BLaER1 (cell line): Measurements from ENCODE around the gene RNF169.
A peak's percentile ranks its signal among the peaks of the same experiment; 100 is the strongest.

Experiments used
- H3K27ac ChIP-seq: shearing (Covaris generic); formaldehyde crosslinking; 2 replicates; pipeline ENCODE4 v1.8.1; 2022
- H3K27me3 ChIP-seq: shearing (Covaris generic); formaldehyde crosslinking; 2 replicates; pipeline ENCODE4 v1.8.1; 2022
- H3K36me3 ChIP-seq: shearing (Covaris generic); formaldehyde crosslinking; 2 replicates; pipeline ENCODE4 v1.8.1; 2022
- H3K4me1 ChIP-seq: shearing (Covaris generic); formaldehyde crosslinking; 2 replicates; pipeline ENCODE4 v1.8.1; 2022
- H3K4me2 ChIP-seq: shearing (Covaris generic); formaldehyde crosslinking; 2 replicates; pipeline ENCODE4 v1.8.1; 2022
- H3K4me3 ChIP-seq: shearing (Covaris generic); formaldehyde crosslinking; 2 replicates; pipeline ENCODE4 v1.8.1; 2022
- H3K9ac ChIP-seq: shearing (Covaris generic); formaldehyde crosslinking; 2 replicates; pipeline ENCODE4 v1.8.1; 2022
- H3K9me3 ChIP-seq: shearing (Covaris generic); formaldehyde crosslinking; 2 replicates; pipeline ENCODE4 v1.8.1; 2022
- H4K20me1 ChIP-seq: shearing (Covaris generic); formaldehyde crosslinking; 2 replicates; pipeline ENCODE4 v1.8.1; 2022
- Cebpa-rat ChIP-seq: shearing (Covaris generic); IDR thresholded peaks from 2 replicates; pipeline ENCODE4 v1.8.1; 2022

The RNF169 gene

GRCh38 chr11:74780248-74781005 lies 31.8 kb downstream of the RNF169 start:
- Histone ChIP-seq H3K27me3 (no peaks in the 10 kb centered on the region), H3K9me3 (no peaks in the 10 kb centered on the region), H4K20me1 (peaks cover 96% of the 10 kb centered on the region), H3K36me3 (peaks cover 21% of the 10 kb centered on the region), H3K4me1 (peaks cover 32% of the 10 kb centered on the region), H3K27ac (no peak overlapping the region), H3K4me3 (no peak overlapping the region), H3K9ac (no peak overlapping the region), H3K4me2 (no peak overlapping the region)
- no peak for TF ChIP-seq Cebpa-rat

DNA sequence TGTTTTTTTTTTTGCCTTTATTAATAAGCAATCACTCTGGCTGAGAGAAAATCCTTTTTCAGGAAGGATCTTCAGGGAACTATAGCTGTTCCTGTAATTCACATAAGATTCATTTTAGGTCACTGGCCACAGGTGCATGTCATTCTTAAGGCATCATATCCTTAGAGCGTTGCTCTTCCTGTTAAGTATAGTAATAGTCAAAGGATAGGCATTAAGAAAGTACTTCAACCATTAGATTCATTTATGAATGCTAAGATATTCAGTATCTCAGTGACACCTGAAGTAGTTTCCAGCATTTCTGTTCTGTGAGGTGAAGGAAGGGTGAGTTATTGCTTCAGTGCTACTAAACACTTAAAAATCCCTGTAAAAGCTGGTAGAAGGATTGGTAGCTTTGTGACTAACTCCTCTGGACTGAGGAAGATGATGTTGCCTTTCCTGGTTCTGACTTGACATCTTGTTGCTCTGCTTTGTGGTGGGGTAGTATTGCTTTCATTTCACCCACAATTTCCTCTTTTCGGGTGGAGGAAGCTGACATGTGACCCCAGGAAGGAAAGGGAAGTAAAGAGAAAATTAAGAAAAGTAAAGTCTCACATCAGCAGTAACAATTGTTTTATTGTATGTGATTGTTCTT lies 34.7 kb downstream of the RNF169 start:
- Histone ChIP-seq H3K27ac (no peak overlapping the region), H4K20me1 (peaks cover 87% of the 10 kb centered on the region), H3K4me2 (peak overlapping the region; percentile 73), H3K27me3 (no peaks in the 10 kb centered on the region), H3K9ac (0 out of 2 replicates have a peak overlapping the region, but pooled peaks have one; percentile 20), H3K4me3 (no peak overlapping the region), H3K4me1 (peaks cover 32% of the 10 kb centered on the region), H3K9me3 (no peaks in the 10 kb centered on the region), H3K36me3 (peaks cover 15% of the 10 kb centered on the region)
- no peak for TF ChIP-seq Cebpa-rat

DNA sequence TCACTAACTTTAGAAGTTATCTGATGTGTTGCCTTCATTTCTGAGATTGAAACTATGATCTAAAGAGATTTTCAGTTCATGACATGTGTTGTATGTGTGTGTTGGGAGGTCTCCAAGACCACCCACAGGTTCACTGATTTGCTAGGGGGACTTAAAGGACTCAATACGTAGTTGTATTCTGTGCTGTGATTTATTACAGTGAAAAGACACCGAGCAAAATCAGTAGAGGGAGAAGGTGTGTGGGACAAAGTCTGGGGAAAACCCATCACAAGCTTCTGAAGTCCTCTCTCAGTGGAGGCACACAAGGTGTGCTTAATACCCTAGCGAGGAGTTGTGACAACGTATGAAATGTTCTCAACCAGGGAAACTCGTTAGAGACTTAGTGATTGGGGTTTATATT lies 35.6 kb downstream of the RNF169 start:
- H3K27ac ChIP-seq = no peak overlapping the region
- peaks cover 78% of the 10 kb centered on the region for H4K20me1 ChIP-seq
- no peak overlapping the region for H3K4me3 ChIP-seq
- H3K36me3 ChIP-seq = peaks cover 19% of the 10 kb centered on the region
- TF ChIP-seq Cebpa-rat = no peak
- H3K9ac ChIP-seq = no peak overlapping the region
- peaks cover 32% of the 10 kb centered on the region for H3K4me1 ChIP-seq
- 0 out of 2 replicates have a peak, but pooled peaks cover 3% of the 10 kb centered on the region for H3K9me3 ChIP-seq
- no peaks in the 10 kb centered on the region for H3K27me3 ChIP-seq
- no peak overlapping the region for H3K4me2 ChIP-seq

GRCh38 chr11:74784726-74785125 lies 36.1 kb downstream of the RNF169 start:
- Histone ChIP-seq H3K36me3 (peaks cover 24% of the 10 kb centered on the region), H3K9me3 (peaks cover 7% of the 10 kb centered on the region), H3K9ac (no peak overlapping the region), H3K27me3 (no peaks in the 10 kb centered on the region), H4K20me1 (peaks cover 73% of the 10 kb centered on the region), H3K27ac (no peak overlapping the region), H3K4me3 (no peak overlapping the region), H3K4me1 (peaks cover 32% of the 10 kb centered on the region), H3K4me2 (no peak overlapping the region)
- no peak for TF ChIP-seq Cebpa-rat

- H3K4me2 ChIP-seq = no peak overlapping the region
- H3K36me3 ChIP-seq = peaks cover 42% of the 10 kb centered on the region
- peaks cover 26% of the 10 kb centered on the region for H3K9me3 ChIP-seq
- H3K4me3 ChIP-seq = no peak overlapping the region
- H4K20me1 ChIP-seq = peaks cover 55% of the 10 kb centered on the region
- no peaks in the 10 kb centered on the region; the same call in 1 of the 2 replicates for H3K27me3 ChIP-seq
- peaks cover 32% of the 10 kb centered on the region for H3K4me1 ChIP-seq
- no peak overlapping the region for H3K9ac ChIP-seq
- no peak overlapping the region for H3K27ac ChIP-seq
- TF ChIP-seq Cebpa-rat = no peak
These were observed 37.9 kb downstream of the RNF169 start for GRCh38 chr11:74786574-74786973.

DNA sequence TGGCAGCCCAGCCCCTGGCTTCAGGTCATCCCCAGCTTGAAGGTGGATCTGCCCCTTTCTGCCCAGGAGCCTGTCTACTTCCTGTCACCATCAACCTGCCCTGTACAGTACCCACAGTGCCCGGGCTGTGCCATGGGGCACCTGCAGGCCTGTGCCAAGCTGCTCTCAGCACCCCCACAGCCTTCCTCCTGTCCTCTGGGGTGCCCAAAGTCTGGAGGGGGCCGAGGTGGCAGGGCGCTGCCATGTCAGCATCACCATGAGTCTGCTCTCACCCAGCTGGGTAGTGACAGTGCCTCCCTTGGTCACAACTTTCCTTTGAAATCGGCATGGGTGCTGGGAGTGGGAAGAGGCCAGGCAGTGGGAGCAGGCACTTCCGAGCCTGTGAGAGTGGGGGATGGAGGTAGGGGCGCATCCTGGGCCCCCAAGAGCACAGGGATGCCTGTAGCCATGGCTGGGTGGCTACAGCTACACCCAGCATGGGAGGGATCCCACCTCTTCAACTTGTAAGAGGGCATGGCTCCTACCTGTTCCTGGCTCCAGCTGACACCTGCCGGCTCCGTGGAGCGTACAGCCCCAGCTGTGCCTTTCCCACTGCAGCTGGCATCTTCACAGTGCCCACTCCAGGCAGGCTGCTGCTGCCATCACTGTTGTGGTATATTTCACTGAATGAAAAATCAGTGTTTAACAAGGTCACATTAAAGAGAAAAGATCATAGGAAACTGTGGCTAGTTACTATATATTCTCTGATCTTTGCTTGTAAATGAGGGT lies 42.9 kb downstream of the RNF169 start:
- no peak overlapping the region for H3K4me2 ChIP-seq
- no peaks in the 10 kb centered on the region; the same call in 1 of the 2 replicates for H3K27me3 ChIP-seq
- TF ChIP-seq Cebpa-rat = no peak
- peaks cover 83% of the 10 kb centered on the region for H3K36me3 ChIP-seq
- H3K9me3 ChIP-seq = peaks cover 52% of the 10 kb centered on the region
- no peak overlapping the region for H3K4me3 ChIP-seq
- no peaks in the 10 kb centered on the region for H3K4me1 ChIP-seq
- no peak overlapping the region for H3K9ac ChIP-seq
- peaks cover 8% of the 10 kb centered on the region; the same call in 1 of the 2 replicates for H4K20me1 ChIP-seq
- no peak overlapping the region for H3K27ac ChIP-seq

DNA sequence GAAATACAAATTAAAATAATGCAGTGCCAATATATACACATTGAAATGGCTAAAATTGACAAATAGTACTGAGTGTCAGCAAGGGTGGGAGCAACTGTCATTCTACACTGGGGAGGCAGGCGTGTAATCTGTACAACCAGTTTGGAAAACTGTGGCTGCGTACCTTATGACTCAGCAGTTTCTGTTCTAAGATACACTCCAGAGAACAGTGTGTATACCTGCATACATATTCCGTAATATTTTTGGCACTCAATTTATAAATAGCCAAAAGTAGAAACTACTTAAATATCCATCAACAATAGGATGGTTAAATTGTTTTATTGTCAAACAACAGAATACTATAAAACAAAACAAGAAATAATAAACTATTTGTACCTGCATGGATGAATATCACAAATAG lies 57.6 kb downstream of the RNF169 start:
- TF ChIP-seq Cebpa-rat = no peak
- no peak overlapping the region for H3K4me2 ChIP-seq
- H3K9me3 ChIP-seq = no peaks in the 10 kb centered on the region
- H3K36me3 ChIP-seq = peaks cover 50% of the 10 kb centered on the region
- H3K9ac ChIP-seq = no peak overlapping the region
- no peak overlapping the region for H3K4me3 ChIP-seq
- no peak overlapping the region for H3K27ac ChIP-seq
- no peaks in the 10 kb centered on the region for H3K4me1 ChIP-seq
- no peaks in the 10 kb centered on the region for H3K27me3 ChIP-seq
- peaks cover 33% of the 10 kb centered on the region for H4K20me1 ChIP-seq

- Histone ChIP-seq H4K20me1 (peaks cover 28% of the 10 kb centered on the region; the same call in 1 of the 2 replicates), H3K4me3 (no peak overlapping the region), H3K27me3 (no peaks in the 10 kb centered on the region), H3K9ac (no peak overlapping the region), H3K9me3 (no peaks in the 10 kb centered on the region), H3K36me3 (peaks cover 58% of the 10 kb centered on the region), H3K4me2 (no peak overlapping the region), H3K27ac (no peak overlapping the region), H3K4me1 (no peaks in the 10 kb centered on the region)
- TF ChIP-seq Cebpa-rat = no peak
These were observed 61.2 kb downstream of the RNF169 start for GRCh38 chr11:74809801-74810200.

GRCh38 chr11:74815966-74816365 lies 67.3 kb downstream of the RNF169 start:
- no peaks in the 10 kb centered on the region for H4K20me1 ChIP-seq
- no peak overlapping the region for H3K4me2 ChIP-seq
- peaks cover 16% of the 10 kb centered on the region for H3K9me3 ChIP-seq
- H3K27me3 ChIP-seq = no peaks in the 10 kb centered on the region
- no peak for TF ChIP-seq Cebpa-rat
- H3K27ac ChIP-seq = no peak overlapping the region
- no peaks in the 10 kb centered on the region for H3K4me1 ChIP-seq
- H3K4me3 ChIP-seq = no peak overlapping the region
- peaks cover 96% of the 10 kb centered on the region for H3K36me3 ChIP-seq
- no peak overlapping the region for H3K9ac ChIP-seq

GRCh38 chr11:74816664-74817063 lies 68.0 kb downstream of the RNF169 start:
- H3K27me3 ChIP-seq = no peaks in the 10 kb centered on the region
- peaks cover 17% of the 10 kb centered on the region for H3K9me3 ChIP-seq
- H4K20me1 ChIP-seq = no peaks in the 10 kb centered on the region
- H3K4me3 ChIP-seq = no peak overlapping the region
- peaks cover 94% of the 10 kb centered on the region for H3K36me3 ChIP-seq
- TF ChIP-seq Cebpa-rat = no peak
- peaks cover 1% of the 10 kb centered on the region for H3K4me1 ChIP-seq
- H3K4me2 ChIP-seq = no peak overlapping the region
- H3K9ac ChIP-seq = no peak overlapping the region
- H3K27ac ChIP-seq = no peak overlapping the region
